Measurements from ENCODE around the gene SNRPB2. TPM values are rescaled to one million over a fixed set of nuclear protein-coding genes. Genes with fewer than 3 reads are reported as not detected.

The SNRPB2 gene
- total RNA-seq, 6 experiments from 2014 or later, result 61.8 to 84.8 (median 77.0) TPM

- no peak overlapping the region for H3K4me3 Mint-ChIP-seq
- H3K36me3 Mint-ChIP-seq (ENCODE audit: low read depth), result no peaks in the 10 kb centered on the region
- peaks cover 2% of the 10 kb centered on the region; the same call in 1 of the 2 replicates for H3K27me3 Mint-ChIP-seq (ENCODE audit: insufficient read depth)
- no peak overlapping the region for H3K27ac Mint-ChIP-seq
- H3K4me1 Mint-ChIP-seq (ENCODE audit: low read depth), result no peaks in the 10 kb centered on the region
- no peak for DNase-seq
- TF ChIP-seq CTCF (IDR thresholded peaks at IDR 0.05), result no peak
- no peaks in the 10 kb centered on the region for H3K9me3 Mint-ChIP-seq
Measured at GRCh38 chr20:16714751-16715150, 15.1 kb upstream of the SNRPB2 start.

GRCh38 chr20:16719421-16719820 lies 10.4 kb upstream of the SNRPB2 start:
- Mint-ChIP-seq H3K27me3 (ENCODE audit: insufficient read depth) (peaks cover 6% of the 10 kb centered on the region), H3K4me3 (no peak overlapping the region), H3K27ac (no peak overlapping the region), H3K9me3 (no peaks in the 10 kb centered on the region), H3K36me3 (ENCODE audit: low read depth) (no peaks in the 10 kb centered on the region), H3K4me1 (ENCODE audit: low read depth) (no peaks in the 10 kb centered on the region)
- no peak for TF ChIP-seq CTCF (IDR thresholded peaks at IDR 0.05)
- no peak for DNase-seq

- H3K27ac Mint-ChIP-seq, result peak overlapping the region; percentile 99
Measured at GRCh38 chr20:16729080-16729479, 746 bp upstream of the SNRPB2 start.

GRCh38 chr20:16732506-16733152 lies 2.8 kb downstream of the SNRPB2 start:
- Mint-ChIP-seq H3K36me3 (ENCODE audit: low read depth) (peaks cover 40% of the 10 kb centered on the region), H3K4me3 (no peak overlapping the region), H3K27ac (no peak overlapping the region), H3K9me3 (no peaks in the 10 kb centered on the region), H3K4me1 (ENCODE audit: low read depth) (peaks cover 37% of the 10 kb centered on the region), H3K27me3 (ENCODE audit: insufficient read depth) (no peaks in the 10 kb centered on the region)
- DNase-seq, result no peak
- TF ChIP-seq CTCF (IDR thresholded peaks at IDR 0.05), result no peak

More at GRCh38 chr20:16729080-16729479, 746 bp upstream of the SNRPB2 start:
- TF ChIP-seq CTCF (IDR thresholded peaks at IDR 0.05), result no peak
- DNase-seq, result no peak
- no peaks in the 10 kb centered on the region for H3K27me3 Mint-ChIP-seq (ENCODE audit: insufficient read depth)
- peak overlapping the region; percentile 99 for H3K4me3 Mint-ChIP-seq
- no peaks in the 10 kb centered on the region for H3K9me3 Mint-ChIP-seq
- peaks cover 19% of the 10 kb centered on the region for H3K4me1 Mint-ChIP-seq (ENCODE audit: low read depth)
- peaks cover 27% of the 10 kb centered on the region for H3K36me3 Mint-ChIP-seq (ENCODE audit: low read depth)

GRCh38 chr20:16740365-16741072 lies 10.7 kb downstream of the SNRPB2 start:
- TF ChIP-seq CTCF (IDR thresholded peaks at IDR 0.05), result no peak
- DNase-seq, result no peak
- Mint-ChIP-seq H3K9me3 (no peaks in the 10 kb centered on the region), H3K27ac (no peak overlapping the region), H3K4me1 (ENCODE audit: low read depth) (peaks cover 6% of the 10 kb centered on the region), H3K36me3 (ENCODE audit: low read depth) (peaks cover 33% of the 10 kb centered on the region), H3K27me3 (ENCODE audit: insufficient read depth) (no peaks in the 10 kb centered on the region; the same call in 1 of the 2 replicates), H3K4me3 (no peak overlapping the region)

Measured in HFFc6 (cell line).